ENCODE measurements around the gene PDE11A.

Gene PDE11A

DNA sequence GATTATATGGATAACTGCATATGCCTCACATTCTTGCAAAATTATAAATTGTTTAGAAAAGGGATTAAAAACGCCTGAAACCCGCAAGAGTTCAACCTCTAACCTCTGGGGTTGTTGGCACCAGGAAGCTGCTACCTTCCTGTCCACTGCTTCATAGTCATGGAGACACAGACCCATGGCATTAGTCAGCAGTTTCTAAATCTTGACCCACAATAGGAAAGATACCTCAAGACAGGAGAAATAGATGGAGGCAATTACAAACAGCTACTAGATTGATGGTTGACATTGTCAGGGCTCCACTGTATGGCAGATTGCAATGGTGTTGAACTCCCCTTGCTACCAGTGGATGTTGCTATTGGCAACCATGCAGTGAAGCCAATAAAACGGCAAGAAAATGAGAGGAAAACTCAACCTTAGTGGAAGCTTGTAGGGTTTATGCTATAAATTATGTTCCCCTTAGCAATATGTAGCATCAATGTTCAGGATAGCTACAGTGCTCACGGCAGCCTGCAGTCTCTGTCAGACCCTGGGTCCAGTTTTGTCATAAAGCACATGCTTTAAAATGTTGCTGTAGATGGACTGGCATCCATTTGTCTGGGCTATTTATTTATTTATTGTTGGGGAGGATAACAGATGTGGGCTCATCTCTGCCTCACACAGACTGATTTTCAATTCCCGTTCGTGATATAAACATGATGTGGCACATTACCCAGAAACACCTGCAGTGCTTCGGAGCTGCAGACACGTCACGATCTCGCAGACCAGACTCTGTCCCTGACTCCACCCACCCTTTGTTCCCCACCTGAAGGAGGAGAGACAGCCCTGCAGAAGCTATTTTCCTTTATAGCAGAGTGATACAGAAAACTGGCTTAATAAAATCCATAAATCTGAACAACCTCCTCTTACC lies 446.6 kb downstream of the PDE11A start:
- DNase-seq (ENCODE audit: low read depth) = no peak

DNA sequence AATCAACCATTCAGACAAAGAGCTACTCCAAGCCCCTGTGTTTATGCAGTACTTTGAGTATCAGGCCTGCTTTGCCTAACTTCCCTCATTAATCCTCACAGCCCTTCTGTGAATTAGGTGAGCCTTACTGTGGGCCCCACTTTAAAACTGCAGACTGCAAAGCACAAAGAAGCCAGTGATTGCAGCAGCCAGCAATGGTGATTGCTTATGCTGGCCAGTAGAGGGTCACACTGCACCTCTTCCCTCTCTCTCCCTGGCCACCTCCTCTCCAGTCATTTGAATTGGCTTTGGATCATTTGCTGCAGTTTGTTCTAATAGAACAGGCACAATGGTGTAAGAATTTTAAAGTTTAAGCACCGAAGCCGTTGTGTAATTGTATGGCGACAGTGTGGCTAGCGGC lies 450.1 kb downstream of the PDE11A start:
- DNase-seq (ENCODE audit: low read depth) = no peak

DNA sequence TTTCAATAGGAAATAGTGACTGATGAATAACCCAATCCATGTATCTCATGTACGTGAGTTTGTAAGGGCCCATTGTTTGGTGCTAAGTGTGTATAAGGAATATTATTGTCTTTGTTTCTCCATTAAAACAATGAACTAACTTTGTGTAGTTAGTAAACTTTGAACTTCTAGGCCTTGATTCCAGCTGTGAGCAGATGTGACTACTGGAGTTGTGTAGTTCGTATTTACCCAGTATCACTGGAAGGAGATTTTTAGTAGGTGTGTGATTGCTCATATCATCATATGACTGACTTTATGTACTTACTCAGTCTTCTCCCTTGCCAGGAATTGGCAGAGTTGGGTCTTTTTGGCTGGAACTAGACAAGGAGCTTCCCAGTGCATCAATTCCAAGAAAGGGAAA lies 452.6 kb downstream of the PDE11A start:
- no peak for DNase-seq (ENCODE audit: low read depth)

DNA sequence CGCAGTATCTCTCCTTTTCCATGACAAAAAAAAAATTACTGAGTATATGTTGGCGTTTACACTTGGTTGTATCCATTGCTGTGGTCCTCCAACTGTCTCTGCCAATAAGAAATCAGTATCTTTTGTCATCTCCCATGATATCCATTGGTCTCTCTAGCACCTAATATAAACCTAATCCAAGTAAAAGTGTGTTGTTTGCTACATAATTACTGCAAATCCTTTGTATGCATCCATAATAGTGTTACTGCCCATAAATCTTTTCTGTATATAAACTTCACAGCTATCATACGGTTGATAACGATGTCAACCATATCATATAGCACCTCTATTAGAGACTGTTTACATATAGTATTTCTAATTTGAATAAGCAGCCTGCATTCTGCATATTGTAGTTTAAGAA lies 453.1 kb downstream of the PDE11A start:
- no peak for DNase-seq (ENCODE audit: low read depth)

DNA sequence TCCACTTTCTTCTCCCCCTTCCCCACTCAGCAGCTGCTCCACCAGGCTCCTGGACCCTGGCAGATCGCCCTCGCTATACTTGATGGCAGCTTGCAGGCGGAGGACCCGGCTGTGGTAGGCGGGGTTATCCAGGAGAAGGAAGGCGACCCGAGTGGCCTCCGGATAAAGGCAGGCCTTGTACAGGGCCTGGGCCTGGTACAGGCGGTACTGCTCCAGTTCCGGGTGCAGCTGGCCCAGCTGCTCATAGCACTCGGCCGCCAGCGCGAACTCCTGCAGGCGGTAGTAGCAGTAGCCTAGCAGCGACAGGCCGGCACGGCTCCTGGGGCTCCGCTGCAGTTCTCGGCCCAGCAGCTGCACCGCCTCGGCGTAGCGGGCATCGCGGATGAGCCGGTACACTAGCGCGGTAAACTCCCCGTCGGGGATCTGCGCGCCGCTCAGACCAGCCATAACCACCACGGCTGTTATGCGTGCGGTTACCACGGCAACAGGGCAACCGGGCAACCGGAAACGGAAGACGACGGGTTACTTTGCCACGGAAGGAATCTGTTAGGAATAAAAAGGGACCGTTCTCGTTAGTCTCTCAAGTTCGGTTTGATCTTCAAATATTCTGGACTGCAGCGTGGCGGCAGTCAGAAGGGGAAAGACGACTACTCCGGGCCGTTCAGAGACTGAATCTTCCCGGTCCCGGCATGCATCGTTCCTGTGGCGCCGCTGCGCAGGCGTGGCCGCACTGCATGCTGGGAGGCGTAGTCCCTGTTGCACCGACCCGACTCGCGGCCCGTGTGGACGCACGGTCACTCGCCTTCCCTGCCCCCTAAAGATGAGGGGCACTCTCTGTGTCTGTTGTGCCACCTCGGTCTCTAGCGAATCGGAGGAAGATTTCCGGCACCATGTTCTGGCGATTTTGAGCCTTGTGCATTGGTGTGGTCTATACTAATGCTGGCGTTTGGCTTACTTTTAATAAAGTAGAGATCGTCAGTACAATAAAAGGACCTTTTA lies 454.0 kb downstream of the PDE11A start:
- DNase-seq (ENCODE audit: low read depth) = peak; percentile 83

DNA sequence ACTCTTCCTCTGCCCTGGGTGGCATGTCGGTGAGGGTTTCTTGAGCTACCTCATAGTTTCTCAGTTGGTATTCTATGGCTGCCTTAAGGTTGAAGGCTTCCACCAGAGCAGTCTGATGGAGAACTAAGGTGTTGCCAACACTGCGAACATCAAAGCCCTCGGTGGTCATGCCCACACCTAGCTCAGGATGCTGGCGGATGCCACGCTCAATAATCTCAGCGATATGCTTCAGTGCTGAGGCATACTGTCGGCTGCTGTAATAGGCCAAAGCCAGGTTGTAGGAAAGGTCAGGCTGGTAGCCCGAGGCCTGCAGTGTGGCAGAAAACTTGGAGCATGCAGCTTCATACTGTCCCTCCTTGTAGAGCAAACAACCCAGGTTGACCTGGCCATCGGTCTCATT lies 454.7 kb downstream of the PDE11A start:
- DNase-seq (ENCODE audit: low read depth) = no peak

DNA sequence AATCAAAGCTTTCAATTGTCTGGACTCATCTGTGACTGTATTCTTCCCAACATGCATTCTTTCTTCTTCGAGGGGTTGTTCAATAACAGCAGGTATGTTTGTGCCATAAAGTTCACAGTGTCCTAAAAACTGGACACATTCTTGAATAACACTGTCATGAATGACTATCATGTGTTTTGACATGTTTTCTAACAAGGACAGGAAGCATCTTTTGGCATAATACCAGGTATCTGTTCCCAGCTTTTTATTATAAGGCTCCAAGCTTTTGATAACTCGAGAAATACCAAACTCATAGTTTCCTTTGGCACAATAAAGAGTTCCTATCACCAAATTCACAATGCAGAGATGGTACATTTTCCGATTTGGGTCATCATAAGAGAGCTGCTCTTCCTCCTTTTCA lies 455.8 kb downstream of the PDE11A start:
- no peak for DNase-seq (ENCODE audit: low read depth)

DNA sequence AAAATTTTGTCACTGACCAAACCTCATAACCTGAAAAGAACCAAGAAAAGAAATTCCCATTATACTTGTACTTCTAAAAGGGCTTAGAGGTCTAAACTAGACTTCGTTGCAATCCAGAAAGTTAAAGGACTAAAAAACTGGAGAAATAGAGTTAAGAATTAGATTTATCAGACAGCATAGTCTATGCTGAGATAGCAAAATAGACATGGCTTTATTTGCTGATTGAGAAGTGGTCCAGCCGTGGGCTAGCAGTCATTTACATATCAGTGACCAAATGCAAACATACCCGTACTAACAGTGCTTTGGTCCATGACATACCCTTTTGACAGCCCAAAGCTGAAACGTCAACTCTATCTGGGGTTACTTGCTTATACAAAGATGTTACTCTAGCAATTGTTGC lies 456.5 kb downstream of the PDE11A start:
- DNase-seq (ENCODE audit: low read depth) = no peak

DNA sequence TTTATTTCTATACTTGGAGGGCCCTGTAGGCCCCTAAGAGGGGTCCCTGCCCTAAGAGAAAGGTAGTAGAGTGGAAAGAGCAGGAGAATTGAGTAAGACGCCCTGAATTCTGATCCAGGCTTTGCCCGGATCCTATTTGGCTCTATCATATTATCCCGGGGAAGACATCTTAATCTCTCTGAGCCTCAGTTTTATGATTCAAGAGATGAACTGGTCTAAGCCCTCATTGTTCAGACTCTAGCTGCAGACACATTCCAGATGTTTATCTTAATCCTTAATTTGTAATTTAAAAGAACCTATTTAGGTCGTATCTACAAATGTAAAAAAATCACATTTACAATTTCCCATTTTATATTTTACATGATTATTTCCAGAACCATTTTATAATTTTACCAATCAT lies 459.9 kb downstream of the PDE11A start:
- DNase-seq (ENCODE audit: low read depth) = no peak

DNA sequence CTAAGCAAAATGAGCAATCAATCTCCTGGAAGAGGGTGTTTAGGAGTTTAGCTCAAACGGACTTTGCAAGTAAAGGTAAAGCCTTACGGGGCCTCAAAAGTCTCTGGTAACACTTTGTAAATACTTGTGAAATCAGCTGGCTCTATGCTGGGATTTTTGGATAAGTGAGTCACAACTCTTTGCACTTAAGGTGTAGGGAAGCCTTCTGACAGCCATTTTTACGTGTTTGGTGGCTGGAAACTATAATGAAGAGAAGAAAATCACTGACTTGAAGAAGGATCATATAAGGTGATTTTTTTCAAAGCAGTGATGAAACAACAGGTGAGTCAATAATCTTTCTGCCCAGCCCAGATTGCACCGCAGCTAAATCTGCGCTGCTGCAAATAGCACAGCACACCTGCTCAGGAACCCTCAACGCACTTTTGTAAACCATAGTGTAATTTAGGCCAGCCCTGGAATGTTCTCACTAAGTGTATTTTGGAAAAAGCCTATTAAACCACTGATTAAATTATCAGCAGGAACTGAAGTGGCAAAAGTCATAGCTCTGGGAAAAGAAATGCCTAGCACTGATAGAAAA lies 461.2 kb downstream of the PDE11A start:
- no peak for DNase-seq (ENCODE audit: low read depth)

DNA sequence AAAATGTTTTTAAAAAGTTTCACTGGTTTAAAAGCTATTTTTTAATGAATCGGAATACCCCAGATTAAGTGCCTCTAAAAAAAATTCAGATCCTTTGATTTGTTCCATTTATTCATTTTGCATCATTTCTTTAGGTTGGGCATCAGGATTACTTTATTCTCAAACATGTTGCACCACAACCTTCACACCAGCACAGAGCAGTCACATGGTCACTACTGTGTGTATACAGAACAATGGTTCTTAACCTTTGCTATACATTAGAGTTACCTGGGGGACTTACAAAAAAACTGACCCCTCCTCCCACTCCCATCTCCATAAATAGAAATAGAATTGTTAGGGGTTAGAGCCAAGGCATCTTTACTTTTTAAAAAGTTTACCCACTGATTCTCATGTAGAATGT lies 461.8 kb downstream of the PDE11A start:
- no peak for DNase-seq (ENCODE audit: low read depth)

DNA sequence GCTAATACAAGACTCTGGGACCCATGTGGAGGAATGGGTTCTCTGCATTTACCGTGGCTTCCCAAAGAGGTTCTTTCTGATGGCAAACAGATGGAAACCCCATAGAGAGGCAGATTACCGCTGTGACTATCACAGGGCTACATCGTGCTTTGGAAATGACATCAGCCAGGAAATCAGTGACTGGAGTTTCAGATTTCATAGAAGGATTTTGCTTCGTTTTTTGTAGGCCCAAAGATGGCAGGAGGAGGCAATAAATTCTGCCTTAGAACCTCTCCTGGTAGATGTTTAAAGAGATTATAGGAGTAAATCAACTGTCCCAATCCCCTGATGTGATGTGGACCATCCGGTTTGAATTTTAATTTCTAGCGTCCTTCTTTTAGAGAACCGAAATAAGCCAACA lies 465.9 kb downstream of the PDE11A start:
- no peak for DNase-seq (ENCODE audit: low read depth)

DNA sequence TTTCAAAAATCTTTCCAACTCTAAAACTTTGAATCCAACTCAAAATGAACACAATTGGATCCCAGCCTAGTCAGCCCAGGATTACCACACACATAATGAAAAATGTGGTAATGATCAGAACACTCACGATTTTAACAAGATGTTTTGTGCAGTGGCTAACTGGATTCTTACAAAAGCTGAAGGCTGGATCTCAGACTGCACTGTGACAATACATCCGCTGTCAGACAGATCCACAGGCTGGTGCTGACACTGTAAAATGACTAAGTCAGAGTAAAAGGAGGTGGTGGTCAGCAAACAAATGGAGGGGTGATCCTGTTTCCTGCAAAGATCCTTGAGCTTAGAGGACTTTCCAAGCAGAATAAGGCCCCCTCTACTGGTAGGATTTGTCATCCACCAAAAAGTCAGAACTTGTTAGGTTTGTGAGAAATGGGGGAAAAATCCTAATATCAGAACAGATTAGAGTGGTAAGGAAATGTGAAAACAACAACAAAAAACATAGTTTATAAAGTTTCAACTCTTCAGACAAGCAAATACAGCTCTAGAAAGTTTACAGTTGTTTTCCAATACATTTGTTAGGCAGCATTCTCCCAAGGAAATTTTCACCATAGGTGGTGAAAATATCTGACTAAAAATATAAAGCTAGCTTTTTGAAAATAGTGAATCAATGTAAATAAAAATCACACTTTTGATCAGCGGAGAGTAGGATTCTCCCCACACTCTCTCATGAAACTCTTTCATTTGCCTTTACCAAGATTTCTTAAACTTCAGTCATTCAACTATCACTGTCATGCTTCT lies 468.1 kb downstream of the PDE11A start:
- DNase-seq (ENCODE audit: low read depth) = no peak

DNA sequence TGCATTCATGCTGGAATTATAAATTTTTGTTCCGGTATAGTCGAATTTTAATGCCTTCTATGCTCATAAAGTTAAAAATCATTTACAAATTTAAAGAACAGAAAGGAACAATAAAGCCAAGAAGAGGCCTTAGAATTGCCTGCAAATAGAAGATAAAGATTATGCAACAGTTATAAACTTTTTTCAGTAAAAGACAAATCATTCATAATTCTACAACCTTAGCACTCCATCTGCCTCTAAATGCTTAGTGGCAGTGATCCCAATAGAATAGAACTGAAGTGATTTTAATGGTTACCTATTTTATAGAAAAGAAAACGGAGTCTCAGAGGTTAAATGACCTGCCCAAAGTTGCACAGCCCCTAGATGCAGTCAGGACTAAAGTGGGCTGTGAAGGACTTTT lies 468.8 kb downstream of the PDE11A start:
- no peak for DNase-seq (ENCODE audit: low read depth)

DNA sequence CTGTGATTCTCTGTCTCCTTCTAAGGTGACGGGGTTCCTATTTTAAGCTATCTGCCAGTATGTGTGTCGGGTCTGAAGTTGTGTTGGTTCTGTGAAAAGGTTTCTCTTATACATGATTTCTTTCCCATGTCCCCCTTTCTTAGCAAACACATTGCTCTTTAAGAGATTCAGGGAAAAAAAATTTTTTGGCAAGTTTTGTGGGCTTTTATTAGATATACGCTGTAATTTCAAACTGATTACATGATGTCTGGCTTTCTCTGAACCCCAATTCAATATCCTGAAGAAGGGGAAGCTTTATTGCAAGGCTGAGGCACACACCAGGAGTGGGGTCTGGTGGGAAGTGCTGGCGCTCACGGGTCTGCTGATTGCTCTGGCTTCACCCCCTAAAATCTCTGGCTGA lies 469.4 kb downstream of the PDE11A start:
- no peak for DNase-seq (ENCODE audit: low read depth)

DNA sequence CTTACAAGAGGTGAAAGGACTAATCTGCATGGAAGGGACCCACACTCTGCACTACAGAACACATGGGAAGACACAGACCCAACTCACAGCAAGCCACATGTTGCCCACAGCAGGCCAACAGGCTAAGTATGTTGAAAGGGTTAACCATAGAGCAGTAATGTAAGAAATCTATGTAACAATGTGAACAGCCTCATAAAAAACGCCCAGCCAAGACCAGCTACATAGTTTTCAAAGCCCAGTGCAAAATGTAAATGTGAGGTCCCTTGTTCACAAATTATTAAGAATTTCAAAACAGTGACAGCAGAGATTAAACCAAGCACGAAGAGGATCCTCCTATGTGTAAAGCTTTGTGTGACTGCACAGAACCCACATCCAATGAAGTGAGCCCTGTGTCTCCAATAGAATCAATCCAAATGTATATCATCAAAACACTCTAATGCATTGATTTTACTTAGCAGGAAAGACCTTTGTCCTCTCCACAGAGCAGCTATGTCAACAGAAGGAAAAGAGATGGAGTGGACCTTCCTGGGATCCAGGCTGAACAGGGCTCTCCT lies 469.9 kb downstream of the PDE11A start:
- DNase-seq (ENCODE audit: low read depth) = no peak

DNA sequence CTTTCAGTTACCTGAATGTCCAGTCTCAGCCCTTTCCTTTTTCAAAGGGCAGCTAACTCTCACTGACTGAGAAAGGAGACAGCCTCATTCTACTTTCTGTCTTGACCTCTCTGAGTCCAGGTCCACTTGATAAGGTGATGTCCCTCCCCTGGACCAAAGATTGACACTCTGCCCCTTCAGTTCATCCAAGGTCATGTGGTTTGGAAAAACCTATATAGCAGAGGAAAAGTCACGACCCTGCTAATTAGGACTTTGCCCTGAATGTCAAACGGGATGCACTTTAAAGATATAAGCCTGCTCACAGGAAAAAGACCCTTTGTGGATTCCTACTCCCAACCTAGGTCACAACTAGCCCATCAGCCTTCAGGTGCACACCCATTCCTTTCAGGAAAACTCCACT lies 471.7 kb downstream of the PDE11A start:
- no peak for DNase-seq (ENCODE audit: low read depth)

DNA sequence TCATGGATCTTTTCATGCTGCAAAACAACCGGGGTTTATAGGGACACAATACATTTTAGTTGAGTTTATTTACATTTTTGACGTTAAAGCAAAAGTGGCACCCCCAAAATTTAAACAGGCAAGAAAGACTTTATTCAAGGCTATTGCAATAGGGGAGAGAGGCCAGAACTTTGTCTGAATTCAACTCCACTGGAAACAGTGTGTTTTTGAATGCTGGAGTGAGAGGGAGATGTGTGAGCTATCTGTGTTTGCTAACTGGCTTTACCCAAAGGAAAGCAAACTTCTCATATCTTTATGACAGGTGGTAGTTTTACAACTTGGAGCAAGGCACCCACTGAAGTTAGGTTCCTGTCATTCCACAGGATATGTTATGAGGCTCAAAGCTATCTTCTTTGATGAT lies 472.6 kb downstream of the PDE11A start:
- DNase-seq (ENCODE audit: low read depth) = no peak

DNA sequence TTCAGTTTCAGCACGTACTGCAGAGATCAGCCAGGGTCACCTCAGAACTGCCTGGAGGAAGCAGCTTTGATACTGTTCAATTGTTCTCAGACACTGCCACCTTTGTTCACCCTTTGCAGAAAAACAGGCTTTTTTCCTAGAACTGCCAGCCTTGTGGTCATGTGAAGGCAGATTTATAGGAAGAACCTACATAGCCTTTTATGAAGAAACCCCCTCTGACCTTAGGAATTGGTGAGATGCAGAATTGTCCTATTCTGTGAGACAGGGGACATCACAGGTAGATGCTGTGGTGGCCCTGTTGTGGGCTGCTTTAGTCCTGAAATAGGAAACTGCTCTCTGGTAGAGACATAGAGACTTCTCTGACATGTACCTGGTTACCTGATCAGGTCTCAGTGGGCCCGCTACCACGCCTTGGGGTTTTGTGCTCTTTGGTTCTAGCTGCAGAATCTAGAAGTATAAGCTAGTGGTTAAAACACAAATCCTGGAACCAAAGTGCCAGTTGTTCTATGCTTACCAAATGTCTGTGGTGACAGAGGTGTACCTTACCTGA lies 473.4 kb downstream of the PDE11A start:
- DNase-seq (ENCODE audit: low read depth) = no peak

DNA sequence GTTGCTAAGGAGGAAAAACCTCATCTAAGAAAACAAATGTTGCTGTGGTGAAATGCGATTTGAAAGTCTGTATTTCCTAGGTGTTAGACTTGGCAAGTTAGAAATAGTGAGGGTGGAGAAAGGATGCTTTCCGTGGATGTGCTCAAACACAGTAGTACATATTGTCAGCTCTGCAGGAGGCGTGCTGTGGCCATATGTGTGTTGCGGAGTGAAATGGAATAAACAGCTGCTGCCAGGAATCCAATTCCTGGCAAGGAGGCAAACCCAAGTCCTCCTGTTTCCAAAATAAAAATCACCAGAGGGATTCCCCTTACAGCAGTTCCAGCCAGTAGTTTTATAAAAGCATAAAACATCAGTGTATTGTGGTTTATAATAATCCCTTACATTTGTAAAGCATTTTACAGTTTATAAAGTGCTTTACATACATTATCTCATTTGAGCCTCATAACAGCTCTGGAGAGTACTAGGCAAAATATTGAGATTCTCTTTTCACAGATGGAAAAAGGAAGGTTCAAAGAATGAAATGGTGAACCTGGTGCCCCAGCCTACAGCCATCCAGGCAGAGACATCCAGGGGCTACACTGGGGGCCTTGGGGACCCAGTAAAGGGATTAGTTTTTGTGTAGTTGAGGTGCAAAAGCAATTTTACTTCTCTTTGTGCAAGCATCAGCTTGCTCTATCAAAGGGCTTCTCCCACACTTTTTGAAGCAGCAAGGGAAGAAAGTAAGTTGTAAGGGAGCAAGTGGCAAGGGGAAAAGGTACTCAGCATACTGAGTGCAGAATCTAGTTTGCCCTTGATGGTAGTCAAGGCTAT lies 474.0 kb downstream of the PDE11A start:
- DNase-seq (ENCODE audit: low read depth) = no peak
